C4-2B (cell line): ENCODE results near the gene NFYB.

Experiments
- H3K27ac ChIP-seq: fragments of 450-650 bp; 2 replicates; pipeline ENCODE4 v1.5.1; 2017
- ZFX ChIP-seq: fragments of 450-650 bp; IDR thresholded peaks from 2 replicates; pipeline ENCODE4 v1.6.1; 2017
- TF ChIP-seq, protein P1 (sequence below): fragments of 450-650 bp; conservative IDR thresholded peaks from 2 replicates; pipeline ENCODE4 v1.5.1; 2017; ENCODE audit warnings: mild to moderate bottlenecking

The NFYB gene

DNA sequence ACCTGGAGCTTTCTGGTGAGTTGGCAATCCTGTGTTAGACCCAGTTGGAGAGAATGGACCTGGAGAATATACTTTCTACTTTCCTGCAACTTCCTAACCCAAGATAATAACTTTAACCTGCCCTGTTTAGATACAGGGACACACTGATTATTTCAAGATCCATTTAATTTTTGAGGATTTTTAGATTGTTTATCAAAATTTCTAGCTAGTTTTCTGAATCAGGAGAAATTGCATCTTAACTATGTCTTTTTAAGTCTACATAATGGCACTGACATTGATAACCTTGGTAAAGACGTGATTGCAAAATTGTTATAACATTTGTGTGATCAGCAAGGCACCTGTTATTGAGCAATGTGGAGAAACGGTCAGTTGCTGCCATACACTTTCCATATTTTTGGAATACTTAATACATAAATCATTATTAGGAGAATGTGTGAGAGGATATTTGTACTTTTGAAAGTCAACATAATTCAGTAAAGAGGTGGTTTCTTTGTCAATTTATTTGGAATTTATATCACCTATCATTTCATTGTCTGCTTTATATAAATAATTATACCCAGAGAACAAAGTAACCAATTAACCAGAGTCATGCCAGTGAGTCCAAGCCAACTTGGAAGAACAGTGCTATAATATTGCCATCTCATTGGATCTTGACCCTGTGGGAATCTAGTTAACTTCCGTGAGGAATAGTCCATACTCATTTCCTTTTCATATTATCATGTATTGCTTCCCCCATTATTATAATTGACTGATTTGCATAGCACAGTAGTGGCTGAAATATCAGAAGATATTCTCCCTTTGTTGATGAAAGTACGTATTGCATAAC, 28.4 kb downstream of the NFYB start:
- TF ChIP-seq ZFX, result no peak
- TF ChIP-seq, protein P1, sequence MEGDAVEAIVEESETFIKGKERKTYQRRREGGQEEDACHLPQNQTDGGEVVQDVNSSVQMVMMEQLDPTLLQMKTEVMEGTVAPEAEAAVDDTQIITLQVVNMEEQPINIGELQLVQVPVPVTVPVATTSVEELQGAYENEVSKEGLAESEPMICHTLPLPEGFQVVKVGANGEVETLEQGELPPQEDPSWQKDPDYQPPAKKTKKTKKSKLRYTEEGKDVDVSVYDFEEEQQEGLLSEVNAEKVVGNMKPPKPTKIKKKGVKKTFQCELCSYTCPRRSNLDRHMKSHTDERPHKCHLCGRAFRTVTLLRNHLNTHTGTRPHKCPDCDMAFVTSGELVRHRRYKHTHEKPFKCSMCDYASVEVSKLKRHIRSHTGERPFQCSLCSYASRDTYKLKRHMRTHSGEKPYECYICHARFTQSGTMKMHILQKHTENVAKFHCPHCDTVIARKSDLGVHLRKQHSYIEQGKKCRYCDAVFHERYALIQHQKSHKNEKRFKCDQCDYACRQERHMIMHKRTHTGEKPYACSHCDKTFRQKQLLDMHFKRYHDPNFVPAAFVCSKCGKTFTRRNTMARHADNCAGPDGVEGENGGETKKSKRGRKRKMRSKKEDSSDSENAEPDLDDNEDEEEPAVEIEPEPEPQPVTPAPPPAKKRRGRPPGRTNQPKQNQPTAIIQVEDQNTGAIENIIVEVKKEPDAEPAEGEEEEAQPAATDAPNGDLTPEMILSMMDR, result peak; percentile 78
- no peak overlapping the region for H3K27ac ChIP-seq

DNA sequence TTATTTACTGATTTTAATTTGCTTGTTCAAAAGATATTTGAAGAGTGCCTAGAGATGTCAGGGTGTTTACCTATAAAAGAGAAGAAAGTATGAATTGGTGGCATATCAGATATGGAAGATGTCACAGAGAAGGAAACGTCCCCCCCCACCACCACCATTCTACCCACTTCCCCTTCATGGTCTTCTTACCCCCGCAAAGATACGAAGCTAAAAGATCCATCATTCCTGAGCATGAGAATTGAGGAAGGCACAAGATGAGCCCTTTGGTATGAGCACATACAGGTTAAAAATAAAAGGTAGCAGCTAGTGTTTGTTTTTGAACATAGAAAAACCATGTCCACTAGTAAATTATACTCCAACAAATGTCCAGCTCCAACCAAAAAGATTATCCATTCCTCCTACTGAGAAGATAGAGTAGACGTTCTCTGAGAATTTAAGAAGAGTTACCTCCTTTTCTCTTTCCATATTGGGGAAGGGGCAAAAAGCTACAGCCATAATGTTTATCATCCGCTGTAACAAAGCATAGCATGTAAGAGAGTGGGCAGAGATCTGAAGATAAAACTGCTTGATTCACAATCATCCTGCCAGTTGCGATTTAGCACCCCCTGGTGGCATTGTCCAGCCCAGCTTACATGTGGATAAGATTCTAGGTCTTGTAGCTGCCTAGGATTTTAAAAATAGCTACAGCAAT, 29.1 kb downstream of the NFYB start:
- TF ChIP-seq, protein P1, result peak; percentile 92
- no peak for TF ChIP-seq ZFX

DNA sequence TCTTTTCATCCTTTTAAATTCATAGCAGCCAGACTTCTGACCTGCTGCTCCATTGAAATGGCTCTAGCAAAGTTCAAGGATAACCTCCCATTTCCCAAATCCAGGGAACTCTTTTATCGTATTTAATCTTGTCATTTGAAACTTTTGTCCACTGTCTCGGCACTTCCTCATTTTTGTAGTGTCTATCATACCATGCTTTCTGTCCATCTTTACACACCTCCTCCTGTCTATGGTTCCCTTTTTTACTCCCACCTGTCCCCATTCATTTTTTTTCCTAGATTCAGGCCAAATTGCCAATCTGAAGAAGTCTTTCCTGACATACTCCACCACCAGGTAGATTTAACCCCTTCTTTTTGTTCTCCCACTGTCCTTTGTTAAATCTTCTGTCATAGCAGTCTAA, 31.0 kb downstream of the NFYB start:
- TF ChIP-seq, protein P1, result no peak
- no peak for TF ChIP-seq ZFX
- no peak overlapping the region for H3K27ac ChIP-seq

More for the DNA sequence above, 29.1 kb downstream of the NFYB start:
- H3K27ac ChIP-seq, result no peak overlapping the region

DNA sequence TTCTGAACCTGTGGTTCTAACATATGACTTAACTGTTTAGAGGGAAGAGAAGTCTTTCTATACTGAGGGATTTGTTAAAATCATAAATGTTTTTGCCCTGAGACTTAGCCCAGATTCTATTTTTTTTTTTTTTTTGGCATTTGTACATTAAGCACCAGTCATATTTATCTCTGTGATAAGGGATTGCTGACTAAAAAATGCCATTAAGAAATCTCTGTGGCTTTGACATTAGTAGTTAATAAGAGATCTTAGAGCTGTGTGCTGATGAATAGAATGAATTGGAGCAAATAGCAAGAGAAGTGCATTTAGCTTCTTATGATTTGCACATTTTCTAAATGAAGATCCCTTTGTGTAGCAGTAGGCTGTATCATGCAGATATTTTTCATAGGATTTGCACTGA, 32.5 kb downstream of the NFYB start:
- TF ChIP-seq ZFX, result no peak
- TF ChIP-seq, protein P1, result no peak
- H3K27ac ChIP-seq, result no peak overlapping the region

DNA sequence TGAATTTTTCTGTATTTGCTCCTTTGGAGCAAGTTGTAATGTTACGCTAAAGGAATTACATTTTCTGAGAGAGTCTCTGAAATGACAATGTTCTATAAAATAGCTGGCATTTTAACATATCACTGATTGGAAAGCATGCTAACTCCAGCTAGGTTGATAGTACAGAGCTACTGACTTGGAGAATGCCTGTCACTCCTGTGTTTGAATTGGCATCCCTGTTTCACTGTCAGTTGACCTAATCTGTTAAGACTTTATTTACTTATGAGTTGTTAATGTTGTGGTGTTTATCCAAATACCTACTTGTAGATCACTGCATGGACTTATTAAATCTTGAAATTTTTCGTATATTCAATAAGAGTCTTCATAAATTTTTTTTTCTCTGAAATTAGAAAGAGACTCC, 40.1 kb downstream of the NFYB start:
- H3K27ac ChIP-seq, result no peak overlapping the region
- TF ChIP-seq, protein P1, result no peak
- no peak for TF ChIP-seq ZFX

DNA sequence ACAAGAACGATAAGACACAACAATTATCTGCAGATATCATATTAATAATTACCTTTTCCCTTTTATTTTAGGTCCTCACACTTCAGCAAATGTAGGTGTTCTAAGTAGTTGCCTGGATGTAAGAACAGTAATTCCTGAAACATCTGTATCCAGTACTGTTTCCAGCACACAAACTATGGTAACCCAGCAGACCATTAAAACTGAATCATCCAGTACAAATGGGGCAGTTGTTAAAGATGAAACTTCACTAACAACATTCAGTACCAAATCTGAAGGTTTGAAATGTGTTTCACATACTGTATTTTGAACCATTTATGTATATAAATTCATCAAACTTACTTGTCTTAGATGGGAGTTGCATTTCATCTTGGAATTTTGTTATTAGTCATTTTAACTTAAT, 42.7 kb downstream of the NFYB start:
- TF ChIP-seq, protein P1, result no peak
- no peak for TF ChIP-seq ZFX
- H3K27ac ChIP-seq, result no peak overlapping the region

DNA sequence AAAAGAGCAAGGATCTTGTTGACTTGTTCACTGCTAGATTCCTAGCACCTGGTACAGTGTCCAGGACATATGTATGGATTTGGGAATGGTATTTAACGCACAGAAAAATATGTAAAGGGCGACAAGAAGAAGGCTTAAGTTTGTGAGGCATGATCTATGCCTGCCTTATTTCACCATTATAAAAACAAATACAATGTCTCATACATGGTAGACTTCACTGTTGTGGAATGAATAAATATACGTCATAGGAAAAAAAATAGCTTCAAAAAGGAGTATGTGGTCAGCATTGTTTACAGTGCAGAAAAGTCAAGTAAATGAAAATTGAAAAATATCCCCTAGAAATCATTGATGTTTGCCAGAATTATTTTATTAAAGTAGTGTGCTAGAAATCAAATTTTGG, 43.7 kb downstream of the NFYB start:
- TF ChIP-seq, protein P1, result no peak
- TF ChIP-seq ZFX, result no peak
- no peak overlapping the region for H3K27ac ChIP-seq
